Immature natural killer cell (primary cell): Measurements from ENCODE around the gene WFIKKN2. TPM values are rescaled to one million over a fixed set of nuclear protein-coding genes. Genes with fewer than 3 reads are reported as not detected.

Source experiments
- DNase-seq, 3 donors: peaks; one replicate each; pipeline ENCODE4 v3.0.0; 2022; ENCODE audit warnings: mixed read lengths in 1 of 3
- H3K27ac Mint-ChIP-seq, 6 donors: one replicate each; pipeline ENCODE4 v1.8.0; 2020; ENCODE audit warnings: mixed read lengths in 6 of 6, mild to moderate bottlenecking in 5 of 6, inconsistent platforms in 4 of 6, moderate library complexity in 3 of 6
- H3K27me3 Mint-ChIP-seq, 3 donors: one replicate each; pipeline ENCODE4 v1.8.0; 2020 to 2021; ENCODE audit warnings: low read depth in 3 of 3, mild to moderate bottlenecking in 3 of 3, mixed read lengths in 3 of 3, moderate library complexity in 3 of 3, inconsistent platforms in 1 of 3
- H3K36me3 Mint-ChIP-seq, 3 donors: one replicate each; pipeline ENCODE4 v1.8.0; 2020; ENCODE audit warnings: mixed read lengths in 3 of 3, inconsistent platforms in 2 of 3, mild to moderate bottlenecking in 2 of 3
- H3K4me1 Mint-ChIP-seq, 2 donors: one replicate each; pipeline ENCODE4 v1.8.0; 2020; ENCODE audit warnings: inconsistent platforms in 2 of 2, mild to moderate bottlenecking in 2 of 2, mixed read lengths in 2 of 2, moderate library complexity in 1 of 2
- H3K4me3 Mint-ChIP-seq, 5 donors: one replicate each; pipeline ENCODE4 v1.8.0; 2020; ENCODE audit warnings: mild to moderate bottlenecking in 5 of 5, mixed read lengths in 5 of 5, inconsistent platforms in 3 of 5, moderate library complexity in 3 of 5
- H3K9me3 Mint-ChIP-seq, 6 donors: one replicate each; pipeline ENCODE4 v1.8.0; 2020; ENCODE audit warnings: mild to moderate bottlenecking in 6 of 6, mixed read lengths in 6 of 6, inconsistent platforms in 4 of 6, moderate library complexity in 3 of 6
- polyA plus RNA-seq, 3 donors: library from polyadenylated mRNA; unstranded; fragments of 300-500 nt; fragmentation: Illumina TruSeq; gene quantifications; one replicate each; pipeline ENCODE4 v1.2.3, GENCODE V29; 2021

The WFIKKN2 gene
- polyA plus RNA-seq, 3 donors from 2014 or later, result not detected

GRCh38 chr17:50891577-50891989 is 56.2 kb downstream of the WFIKKN2 start:
- no peaks in the 10 kb centered on the region for H3K9me3 Mint-ChIP-seq
- no peak for DNase-seq
- H3K27me3 Mint-ChIP-seq, result peaks cover 0 to 12% (median 10%) of the 10 kb centered on the region in 3 donors
- no peak overlapping the region for H3K27ac Mint-ChIP-seq
- H3K36me3 Mint-ChIP-seq, result no peaks in the 10 kb centered on the region
- H3K4me3 Mint-ChIP-seq, result no peak overlapping the region
- peaks cover 8 to 13% of the 10 kb centered on the region in 2 donors for H3K4me1 Mint-ChIP-seq

Other genes starting within 250 kb of the WFIKKN2 start
- gene ABCC3, start 200.7 kb upstream of the WFIKKN2 start, polyA plus RNA-seq, result 1 to 10 TPM in 1 of 3 donors, under 1 TPM in 1, not detected in 1; 0.52 to 1.2 TPM
- gene ANKRD40, start 127.7 kb upstream of the WFIKKN2 start, polyA plus RNA-seq, result 1 to 10 TPM; 2.3 to 6.8 (median 4.0) TPM
- gene LUC7L3, start 116.0 kb upstream of the WFIKKN2 start, polyA plus RNA-seq, result 10 to 100 TPM; 29.2 to 77.8 (median 30.0) TPM
- gene ANKRD40CL, start 68.1 kb upstream of the WFIKKN2 start, polyA plus RNA-seq, result not detected
- gene TOB1, start 30.8 kb downstream of the WFIKKN2 start, polyA plus RNA-seq, result 10 to 100 TPM in 2 of 3 donors, 1 to 10 TPM in 1; 8.9 to 23.7 (median 10.3) TPM